ENCODE data around the gene ADGRV1. TPM values are rescaled to one million over a fixed set of nuclear protein-coding genes. Genes with fewer than 3 reads are reported as not detected.

The ADGRV1 gene
- total and polyA plus RNA-seq, 9 of the 15 experiments (the other 6 are each of a cell fraction or from before 2014, with no cell fraction given) = 21.7 to 156 (median 58.2) TPM

DNA sequence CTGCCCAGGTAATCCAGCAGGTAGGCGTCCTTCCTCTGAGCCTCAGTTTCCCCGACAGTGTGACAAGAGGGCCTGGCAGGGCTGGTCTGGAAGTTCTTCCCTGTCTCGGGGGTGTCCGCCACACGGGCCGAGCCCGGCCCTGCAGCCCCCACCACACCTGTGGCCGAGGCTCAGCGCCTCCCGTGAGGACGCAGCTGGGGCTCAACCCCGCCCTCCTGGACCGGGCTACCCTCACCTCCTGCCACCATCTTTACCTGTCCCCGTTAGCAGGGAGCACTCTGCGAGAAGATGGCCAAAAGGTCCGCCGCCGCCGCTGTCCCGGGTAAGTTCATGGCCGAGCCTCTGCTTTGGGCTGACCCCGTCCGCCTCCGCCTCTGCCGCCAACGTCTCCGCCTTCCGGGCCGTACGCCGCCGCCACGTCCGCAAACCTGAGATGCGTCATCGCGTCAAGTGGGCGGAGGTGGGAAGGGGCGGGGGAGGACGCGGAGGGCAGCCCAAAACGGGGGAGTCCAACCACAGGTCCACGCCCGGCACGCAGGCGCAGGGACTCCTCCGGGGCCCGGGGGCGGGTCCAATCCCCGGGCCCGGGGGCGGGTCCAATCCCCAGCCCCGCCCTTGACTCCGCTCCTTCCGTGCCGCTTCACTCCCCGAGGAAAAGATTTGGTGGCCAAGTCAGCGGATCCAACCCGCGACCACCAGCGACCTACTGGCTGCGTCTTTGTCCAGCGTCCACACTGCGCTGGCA lies 29.2 kb upstream of the ADGRV1 start, which contains the start of gene LYSMD3 (continued):
- TF ChIP-seq, protein P1, sequence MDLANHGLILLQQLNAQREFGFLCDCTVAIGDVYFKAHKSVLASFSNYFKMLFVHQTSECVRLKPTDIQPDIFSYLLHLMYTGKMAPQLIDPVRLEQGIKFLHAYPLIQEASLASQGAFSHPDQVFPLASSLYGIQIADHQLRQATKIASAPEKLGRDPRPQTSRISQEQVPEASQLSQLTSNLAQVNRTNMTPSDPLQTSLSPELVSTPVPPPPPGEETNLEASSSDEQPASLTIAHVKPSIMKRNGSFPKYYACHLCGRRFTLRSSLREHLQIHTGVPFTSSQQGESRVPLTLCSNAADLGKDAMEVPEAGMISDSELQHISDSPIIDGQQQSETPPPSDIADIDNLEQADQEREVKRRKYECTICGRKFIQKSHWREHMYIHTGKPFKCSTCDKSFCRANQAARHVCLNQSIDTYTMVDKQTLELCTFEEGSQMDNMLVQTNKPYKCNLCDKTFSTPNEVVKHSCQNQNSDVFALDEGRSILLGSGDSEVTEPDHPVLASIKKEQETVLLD (IDR thresholded peaks at IDR 0.05) = peak; percentile 98
- TF ChIP-seq ZNF444 (CRISPR knock-in tag; IDR thresholded peaks at IDR 0.05) (no peak), HMGN3 (IDR thresholded peaks at IDR 0.05; ENCODE audit: borderline replicate concordance, extremely low read depth, insufficient read length, low read depth, low read length) (peak; percentile 85), SRSF9 (IDR thresholded peaks at IDR 0.05; ENCODE audit: borderline replicate concordance, low read depth, low read length) (no peak), RNF2 (IDR thresholded peaks at IDR 0.05) (peak; percentile 29; the same call in 1 of the 2 replicates), ZNF764 (CRISPR knock-in tag; IDR thresholded peaks at IDR 0.05; ENCODE audit: low read depth) (no peak), SP1 (CRISPR knock-in tag; IDR thresholded peaks at IDR 0.05) (peak; percentile 85), MTA3 (IDR thresholded peaks at IDR 0.05; ENCODE audit: borderline replicate concordance) (peak; percentile 8; the same call in 1 of the 2 replicates), HDGF (IDR thresholded peaks at IDR 0.05) (no peak), ZNF3 (CRISPR knock-in tag; IDR thresholded peaks at IDR 0.05) (no peak), ZNF174 (CRISPR knock-in tag; IDR thresholded peaks at IDR 0.05) (no peak), TEAD2 (tag; IDR thresholded peaks at IDR 0.05) (no peak), SAP30 (IDR thresholded peaks at IDR 0.05; ENCODE audit: borderline replicate concordance, insufficient read depth, low read depth, low read length, poor library complexity, severe bottlenecking) (peak; percentile 87), GTF2E2 (tag; IDR thresholded peaks at IDR 0.05) (no peak), RBM25 (IDR thresholded peaks at IDR 0.05; ENCODE audit: low read depth, low read length, severe bottlenecking) (no peak), ATF7 (IDR thresholded peaks at IDR 0.05) (peak; percentile 88)
- TF ChIP-seq, protein P2, sequence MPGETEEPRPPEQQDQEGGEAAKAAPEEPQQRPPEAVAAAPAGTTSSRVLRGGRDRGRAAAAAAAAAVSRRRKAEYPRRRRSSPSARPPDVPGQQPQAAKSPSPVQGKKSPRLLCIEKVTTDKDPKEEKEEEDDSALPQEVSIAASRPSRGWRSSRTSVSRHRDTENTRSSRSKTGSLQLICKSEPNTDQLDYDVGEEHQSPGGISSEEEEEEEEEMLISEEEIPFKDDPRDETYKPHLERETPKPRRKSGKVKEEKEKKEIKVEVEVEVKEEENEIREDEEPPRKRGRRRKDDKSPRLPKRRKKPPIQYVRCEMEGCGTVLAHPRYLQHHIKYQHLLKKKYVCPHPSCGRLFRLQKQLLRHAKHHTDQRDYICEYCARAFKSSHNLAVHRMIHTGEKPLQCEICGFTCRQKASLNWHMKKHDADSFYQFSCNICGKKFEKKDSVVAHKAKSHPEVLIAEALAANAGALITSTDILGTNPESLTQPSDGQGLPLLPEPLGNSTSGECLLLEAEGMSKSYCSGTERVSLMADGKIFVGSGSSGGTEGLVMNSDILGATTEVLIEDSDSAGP (CRISPR knock-in tag; IDR thresholded peaks at IDR 0.05) = no peak
- TF ChIP-seq, protein P3, sequence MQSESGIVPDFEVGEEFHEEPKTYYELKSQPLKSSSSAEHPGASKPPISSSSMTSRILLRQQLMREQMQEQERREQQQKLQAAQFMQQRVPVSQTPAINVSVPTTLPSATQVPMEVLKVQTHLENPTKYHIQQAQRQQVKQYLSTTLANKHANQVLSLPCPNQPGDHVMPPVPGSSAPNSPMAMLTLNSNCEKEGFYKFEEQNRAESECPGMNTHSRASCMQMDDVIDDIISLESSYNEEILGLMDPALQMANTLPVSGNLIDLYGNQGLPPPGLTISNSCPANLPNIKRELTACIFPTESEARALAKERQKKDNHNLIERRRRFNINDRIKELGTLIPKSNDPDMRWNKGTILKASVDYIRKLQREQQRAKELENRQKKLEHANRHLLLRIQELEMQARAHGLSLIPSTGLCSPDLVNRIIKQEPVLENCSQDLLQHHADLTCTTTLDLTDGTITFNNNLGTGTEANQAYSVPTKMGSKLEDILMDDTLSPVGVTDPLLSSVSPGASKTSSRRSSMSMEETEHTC (IDR thresholded peaks at IDR 0.05) = no peak
- TF ChIP-seq, protein P4, sequence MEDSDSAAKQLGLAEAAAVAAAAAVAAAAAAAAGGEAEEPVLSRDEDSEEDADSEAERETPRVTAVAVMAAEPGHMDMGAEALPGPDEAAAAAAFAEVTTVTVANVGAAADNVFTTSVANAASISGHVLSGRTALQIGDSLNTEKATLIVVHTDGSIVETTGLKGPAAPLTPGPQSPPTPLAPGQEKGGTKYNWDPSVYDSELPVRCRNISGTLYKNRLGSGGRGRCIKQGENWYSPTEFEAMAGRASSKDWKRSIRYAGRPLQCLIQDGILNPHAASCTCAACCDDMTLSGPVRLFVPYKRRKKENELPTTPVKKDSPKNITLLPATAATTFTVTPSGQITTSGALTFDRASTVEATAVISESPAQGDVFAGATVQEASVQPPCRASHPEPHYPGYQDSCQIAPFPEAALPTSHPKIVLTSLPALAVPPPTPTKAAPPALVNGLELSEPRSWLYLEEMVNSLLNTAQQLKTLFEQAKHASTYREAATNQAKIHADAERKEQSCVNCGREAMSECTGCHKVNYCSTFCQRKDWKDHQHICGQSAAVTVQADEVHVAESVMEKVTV (CRISPR knock-in tag; IDR thresholded peaks at IDR 0.05) = no peak
- TF ChIP-seq, protein P5, sequence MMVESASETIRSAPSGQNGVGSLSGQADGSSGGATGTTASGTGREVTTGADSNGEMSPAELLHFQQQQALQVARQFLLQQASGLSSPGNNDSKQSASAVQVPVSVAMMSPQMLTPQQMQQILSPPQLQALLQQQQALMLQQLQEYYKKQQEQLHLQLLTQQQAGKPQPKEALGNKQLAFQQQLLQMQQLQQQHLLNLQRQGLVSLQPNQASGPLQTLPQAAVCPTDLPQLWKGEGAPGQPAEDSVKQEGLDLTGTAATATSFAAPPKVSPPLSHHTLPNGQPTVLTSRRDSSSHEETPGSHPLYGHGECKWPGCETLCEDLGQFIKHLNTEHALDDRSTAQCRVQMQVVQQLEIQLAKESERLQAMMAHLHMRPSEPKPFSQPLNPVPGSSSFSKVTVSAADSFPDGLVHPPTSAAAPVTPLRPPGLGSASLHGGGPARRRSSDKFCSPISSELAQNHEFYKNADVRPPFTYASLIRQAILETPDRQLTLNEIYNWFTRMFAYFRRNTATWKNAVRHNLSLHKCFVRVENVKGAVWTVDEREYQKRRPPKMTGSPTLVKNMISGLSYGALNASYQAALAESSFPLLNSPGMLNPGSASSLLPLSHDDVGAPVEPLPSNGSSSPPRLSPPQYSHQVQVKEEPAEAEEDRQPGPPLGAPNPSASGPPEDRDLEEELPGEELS (CRISPR knock-in tag; IDR thresholded peaks at IDR 0.05; ENCODE audit: borderline replicate concordance) = peak; percentile 89; the same call in 1 of the 2 replicates

Data from K562 (cell line).